Psoas muscle (tissue), 8 donors: ENCODE results near the gene AUTS2. TPM values are rescaled to one million over a fixed set of nuclear protein-coding genes. Genes with fewer than 3 reads are reported as not detected.

Experiments
- ATAC-seq, 4 donors: fragments of 200-7000 bp; cut with Tn5 transposase; one replicate each; pipeline ENCODE4 v1.9.1; 2020; ENCODE audit warnings: moderate library complexity in 3 of 4, mild to moderate bottlenecking in 2 of 4
- DNase-seq, 2 donors: peaks; one replicate each; pipeline ENCODE4 v3.0.0-alpha.2; 2020
- H3K27ac ChIP-seq: fragments of 200-600 bp; one replicate; pipeline ENCODE4 v1.8.0; 2022
- H3K27me3 ChIP-seq, 3 donors: fragments of 200-600 bp in 1 of 3; one replicate each; pipeline versions ENCODE4 v1.6.1 to v1.8.0; 2013 to 2022; ENCODE audit warnings: low read length in 2 of 3, mild to moderate bottlenecking in 2 of 3, moderate library complexity in 1 of 3; ENCODE audit not compliant: insufficient read depth in 3 of 3
- H3K36me3 ChIP-seq, 2 donors: fragments of 200-600 bp in 1 of 2; one replicate each; pipeline versions ENCODE4 v1.6.1 to v1.8.0; 2013 to 2022; ENCODE audit warnings: low read depth in 1 of 2, mild to moderate bottlenecking in 1 of 2, moderate library complexity in 1 of 2; ENCODE audit not compliant: insufficient read depth in 1 of 2
- H3K4me1 ChIP-seq: fragments of 200-600 bp; one replicate; pipeline ENCODE4 v1.8.0; 2022
- H3K4me3 ChIP-seq: fragments of 200-600 bp; one replicate; pipeline ENCODE4 v1.8.0; 2022; ENCODE audit warnings: mild to moderate bottlenecking
- H3K9me3 ChIP-seq: fragments of 200-600 bp; one replicate; pipeline ENCODE4 v1.8.0; 2022
- CTCF ChIP-seq: fragments of 200-600 bp; IDR thresholded peaks from one replicate; pipeline ENCODE4 v1.8.0; 2022; ENCODE audit warnings: antibody characterized with exemption
- WGBS, 3 donors: extraction: QIAGEN DNeasy Blood & Tissue Kit; methylation state at CpG; one replicate each; pipeline versions ENCODE4 v1.1.6 to v1.1.7; 2013; 5-methylcytosine and 5-hydroxymethylcytosine counted together
- intact Hi-C, 2 donors: fragments of 100-400 bp; cut with DNase I; formaldehyde crosslinking; loops; one replicate each; pipeline versions ENCODE4 v1.11.0 to v1.14.2; 2022
- polyA plus RNA-seq, 3 donors: library from polyadenylated mRNA; stranded (reverse); fragments of 200-250 nt; gene quantifications; one replicate each; pipeline ENCODE4 v1.2.3, GENCODE V29; 2013
- total RNA-seq, 4 donors: library from RNA; stranded (reverse); fragmentation: NEBNext Ultra II Directional in 2 of 4; extraction: Animal tissue kit (Norgen Biotek cat#: 25700) in 2 of 4; gene quantifications; one replicate each; pipeline versions ENCODE4 v1.2.1 to v1.2.4, GENCODE V29; 2021 to 2023
- donor health status: healthy with polysubstance abuse.
- donor health status: DM: no; HTN: no; CAD: no; lungs with moderate emphysema.
- donor health status: Bipolar disorder and iron deficiency.
- donor health status: healthy.
- donor health status: DM: yes; HTN: yes; CAD: no.
- donor health status: DM: no; HTN: no; CAD: no.
- donor health status: DM: no; HTN: no; CAD: no.
- donor health status: DM: yes; HTN: yes; CAD: no.

AUTS2 gene
- total and polyA plus RNA-seq, 7 donors = 5.0 to 33.5 (median 14.3) TPM

DNA sequence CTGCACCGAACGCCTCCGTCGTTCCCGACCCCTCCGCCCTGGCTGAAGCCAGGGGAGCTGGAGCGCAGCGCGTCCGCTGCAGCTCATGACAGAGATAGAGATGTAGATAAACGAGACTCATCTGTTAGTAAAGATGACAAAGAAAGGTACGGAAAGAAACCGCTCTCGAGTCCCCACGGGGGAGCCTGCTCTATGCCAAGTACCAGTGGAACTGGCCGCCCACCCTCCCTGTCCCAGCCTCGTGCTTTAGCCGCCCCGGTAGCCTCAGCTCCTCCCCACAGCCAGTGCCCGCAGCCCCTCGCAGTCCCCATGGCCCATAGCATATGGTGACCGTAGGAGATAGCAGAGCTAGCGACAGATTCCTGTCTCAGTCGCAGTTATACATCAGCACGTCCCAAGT lies 1189.0 kb downstream of the AUTS2 start:
- DNase-seq (no peak), ATAC-seq (no peak)
- Histone ChIP-seq H3K36me3 (peaks cover 8 to 100% of the 10 kb centered on the region in 2 donors), H3K27me3 (no peaks in the 10 kb centered on the region), H3K27ac (no peak overlapping the region), H3K4me3 (no peak overlapping the region), H3K9me3 (no peaks in the 10 kb centered on the region), H3K4me1 (no peaks in the 10 kb centered on the region)
- no peak for TF ChIP-seq CTCF
- intact Hi-C loops = no loop called here
- WGBS, 3 donors = 93 to 98% (median 95%) methylated on average over 25 of the region's 25 CpGs

- no peak for DNase-seq
- ATAC-seq = no peak
- 90 to 95% (median 91%) methylated on average over 8 of the region's 8 CpGs for WGBS, 3 donors
- H3K4me3 ChIP-seq = no peak overlapping the region
- no peaks in the 10 kb centered on the region for H3K27me3 ChIP-seq
- intact Hi-C loops = no loop called here
- H3K4me1 ChIP-seq = no peaks in the 10 kb centered on the region
- no peaks in the 10 kb centered on the region for H3K9me3 ChIP-seq
- no peak overlapping the region for H3K27ac ChIP-seq
- no peak for TF ChIP-seq CTCF
- H3K36me3 ChIP-seq = peaks cover 8 to 99% of the 10 kb centered on the region in 2 donors
These were observed 1189.5 kb downstream of the AUTS2 start for GRCh38 chr7:70787771-70788170.

- 93 to 98% (median 95%) methylated on average over 7 of the region's 7 CpGs for WGBS, 3 donors
- no peaks in the 10 kb centered on the region for H3K27me3 ChIP-seq
- DNase-seq (no peak), ATAC-seq (no peak)
- peaks cover 8 to 99% of the 10 kb centered on the region in 2 donors for H3K36me3 ChIP-seq
- intact Hi-C loops = no loop called here
- no peak for TF ChIP-seq CTCF
- no peak overlapping the region for H3K27ac ChIP-seq
- no peaks in the 10 kb centered on the region for H3K9me3 ChIP-seq
- H3K4me1 ChIP-seq = no peaks in the 10 kb centered on the region
- H3K4me3 ChIP-seq = no peak overlapping the region
These were observed 1190.0 kb downstream of the AUTS2 start for GRCh38 chr7:70788276-70788675.

- H3K4me1 ChIP-seq = no peaks in the 10 kb centered on the region
- intact Hi-C loops = no loop called here
- ATAC-seq = no peak
- H3K27me3 ChIP-seq = no peaks in the 10 kb centered on the region
- H3K4me3 ChIP-seq = no peak overlapping the region
- no peak for TF ChIP-seq CTCF
- no peaks in the 10 kb centered on the region for H3K9me3 ChIP-seq
- WGBS, 3 donors = 97 to 98% (median 97%) methylated on average over 34 to 43 of the region's 43 CpGs
- no peak for DNase-seq
- no peak overlapping the region for H3K27ac ChIP-seq
- H3K36me3 ChIP-seq = peaks cover 8 to 87% of the 10 kb centered on the region in 2 donors
These were observed 1191.4 kb downstream of the AUTS2 start for GRCh38 chr7:70789481-70790214.
